Activated T-cell treated with anti-CD3 and anti-CD28 coated beads, Interleukin-2, amount 50 U/mL, for 72 hours (primary cell): ENCODE results near the gene CXorf58. TPM values are rescaled to one million over a fixed set of nuclear protein-coding genes. Genes with fewer than 3 reads are reported as not detected.
"Not testable (repeated sequence)": the region's sequence is repeated elsewhere in the genome, so short reads cannot be mapped to it uniquely, and the experiment has no call there.

Experiments used
- ATAC-seq, 2 donors: fragments of 150-1000 bp; cut with Tn5 transposase; replicated peaks in 1 of 2; 2 replicates each; pipeline ENCODE4 v1.10.0; 2021; ENCODE audit warnings: moderate library complexity in 2 of 2, mild to moderate bottlenecking in 1 of 2
- DNase-seq, 2 donors: peaks; one replicate each; pipeline ENCODE4 v3.0.0; 2021 to 2022; ENCODE audit warnings: mixed read lengths in 1 of 2
- H3K27ac Mint-ChIP-seq: one replicate; pipeline ENCODE4 v1.8.0; 2022; ENCODE audit warnings: mild to moderate bottlenecking, moderate library complexity, mixed read lengths
- H3K27me3 Mint-ChIP-seq: one replicate; pipeline ENCODE4 v1.8.0; 2022; ENCODE audit warnings: low read depth, mixed read lengths
- H3K36me3 Mint-ChIP-seq, 2 donors: one replicate each; pipeline ENCODE4 v1.8.0; 2022; ENCODE audit warnings: mixed read lengths in 2 of 2, mild to moderate bottlenecking in 1 of 2; ENCODE audit not compliant: insufficient read depth in 2 of 2
- H3K4me1 Mint-ChIP-seq: one replicate; pipeline ENCODE4 v1.8.0; 2022; ENCODE audit warnings: low read depth, mixed read lengths
- H3K4me3 Mint-ChIP-seq, 2 donors: one replicate each; pipeline ENCODE4 v1.8.0; 2022; ENCODE audit warnings: mild to moderate bottlenecking in 2 of 2, mixed read lengths in 2 of 2, moderate library complexity in 2 of 2
- H3K9me3 Mint-ChIP-seq, 2 donors: one replicate each; pipeline ENCODE4 v1.8.0; 2022; ENCODE audit warnings: mixed read lengths in 2 of 2
- total RNA-seq, 2 donors: library from RNA; stranded (reverse); gene quantifications; one replicate each; pipeline ENCODE4 v1.2.3, GENCODE V29; 2022

The CXorf58 gene
- total RNA-seq = not detected

GRCh38 chrX:23907498-23908218 lies at the start of gene CXorf58, which contains the start of gene APOO:
Gene CXorf58, plus strand, starts transcription at chrX:23908006. Its CDS starts 2,297 bp downstream, at chrX:23910303.
Gene APOO, minus strand, starts transcription at chrX:23907938. Its CDS starts 236 bp downstream, at chrX:23907702.
- Mint-ChIP-seq H3K4me3 (peak within 1 kb of the TSS; percentile 80), H3K9me3 (no peaks in the 10 kb centered on the region), H3K27ac (peak within 1 kb of the TSS; percentile 88), H3K27me3 (peaks cover 6% of the 10 kb centered on the region), H3K4me1 (peaks cover 12% of the 10 kb centered on the region), H3K36me3 (no peaks in the 10 kb centered on the region)
- ATAC-seq (peak; percentile 93), DNase-seq (peak; percentile 91 to 93)

- not testable (repeated sequence) for H3K4me1 Mint-ChIP-seq, H3K36me3 Mint-ChIP-seq, H3K27me3 Mint-ChIP-seq, H3K9me3 Mint-ChIP-seq, H3K27ac Mint-ChIP-seq, H3K4me3 Mint-ChIP-seq, DNase-seq, ATAC-seq
Measured at GRCh38 chrX:23859238-23859637, 48.6 kb upstream of the CXorf58 start.

GRCh38 chrX:23861215-23861896 lies 46.5 kb upstream of the CXorf58 start:
- Mint-ChIP-seq H3K27me3 (no peaks in the 10 kb centered on the region), H3K4me1 (no peaks in the 10 kb centered on the region), H3K27ac (no peak overlapping the region), H3K4me3 (no peak overlapping the region), H3K36me3 (peaks cover 0 to 2% of the 10 kb centered on the region in 2 donors), H3K9me3 (no peaks in the 10 kb centered on the region)
- DNase-seq = no peak
- no peak for ATAC-seq

GRCh38 chrX:23861952-23862351 lies 45.9 kb upstream of the CXorf58 start:
- peak overlapping the region; percentile 35 for H3K27ac Mint-ChIP-seq
- not testable (repeated sequence) for ATAC-seq, H3K9me3 Mint-ChIP-seq, H3K4me1 Mint-ChIP-seq, H3K27me3 Mint-ChIP-seq, DNase-seq, H3K4me3 Mint-ChIP-seq, H3K36me3 Mint-ChIP-seq

GRCh38 chrX:23864742-23865326 lies 43.0 kb upstream of the CXorf58 start:
- H3K27ac Mint-ChIP-seq = no peak overlapping the region
- no peaks in the 10 kb centered on the region for H3K4me1 Mint-ChIP-seq
- H3K36me3 Mint-ChIP-seq = peaks cover 0 to 2% of the 10 kb centered on the region in 2 donors

GRCh38 chrX:23870041-23870440 lies 37.8 kb upstream of the CXorf58 start:
- H3K27ac Mint-ChIP-seq = no peak overlapping the region
- peaks cover 6% of the 10 kb centered on the region for H3K27me3 Mint-ChIP-seq
- no peaks in the 10 kb centered on the region for H3K4me1 Mint-ChIP-seq
- ATAC-seq = no peak
- no peak for DNase-seq
- H3K36me3 Mint-ChIP-seq = peaks cover 0 to 2% of the 10 kb centered on the region in 2 donors
- no peaks in the 10 kb centered on the region for H3K9me3 Mint-ChIP-seq
- H3K4me3 Mint-ChIP-seq = no peak overlapping the region

More at GRCh38 chrX:23864742-23865326, 43.0 kb upstream of the CXorf58 start:
- ATAC-seq = no peak
- Mint-ChIP-seq H3K9me3 (no peaks in the 10 kb centered on the region), H3K27me3 (no peaks in the 10 kb centered on the region), H3K4me3 (no peak overlapping the region)
- DNase-seq = no peak

- no peak overlapping the region for H3K4me3 Mint-ChIP-seq
- no peak for DNase-seq
- no peaks in the 10 kb centered on the region for H3K4me1 Mint-ChIP-seq
- no peak for ATAC-seq
- peaks cover 0 to 2% of the 10 kb centered on the region in 2 donors for H3K36me3 Mint-ChIP-seq
- H3K27ac Mint-ChIP-seq = no peak overlapping the region
- H3K27me3 Mint-ChIP-seq = peaks cover 6% of the 10 kb centered on the region
- no peaks in the 10 kb centered on the region for H3K9me3 Mint-ChIP-seq
Measured at GRCh38 chrX:23871905-23872546, 35.8 kb upstream of the CXorf58 start.

GRCh38 chrX:23879380-23880090 lies 28.3 kb upstream of the CXorf58 start:
- Mint-ChIP-seq H3K4me3 (no peak overlapping the region), H3K9me3 (no peaks in the 10 kb centered on the region), H3K36me3 (no peaks in the 10 kb centered on the region), H3K27ac (no peak overlapping the region), H3K4me1 (peaks cover 11% of the 10 kb centered on the region), H3K27me3 (peaks cover 6% of the 10 kb centered on the region)
- DNase-seq = no peak
- ATAC-seq = no peak

GRCh38 chrX:23883737-23884354 lies 24.0 kb upstream of the CXorf58 start:
- Mint-ChIP-seq H3K9me3 (no peaks in the 10 kb centered on the region), H3K27me3 (peaks cover 10% of the 10 kb centered on the region), H3K4me3 (peak overlapping the region in 1 of 2 donors; percentile 81), H3K27ac (peak overlapping the region; percentile 52), H3K36me3 (no peaks in the 10 kb centered on the region), H3K4me1 (peaks cover 15% of the 10 kb centered on the region)
- ATAC-seq (peak; percentile 75 to 78), DNase-seq (no peak)

GRCh38 chrX:23884427-23885024 lies 23.3 kb upstream of the CXorf58 start:
- no peaks in the 10 kb centered on the region for H3K36me3 Mint-ChIP-seq
- no peak for ATAC-seq
- H3K4me1 Mint-ChIP-seq = peaks cover 15% of the 10 kb centered on the region
- no peak for DNase-seq
- no peak overlapping the region for H3K4me3 Mint-ChIP-seq
- no peak overlapping the region for H3K27ac Mint-ChIP-seq
- H3K9me3 Mint-ChIP-seq = no peaks in the 10 kb centered on the region
- peaks cover 10% of the 10 kb centered on the region for H3K27me3 Mint-ChIP-seq

- peaks cover 11% of the 10 kb centered on the region for H3K27me3 Mint-ChIP-seq
- peaks cover 16% of the 10 kb centered on the region for H3K4me1 Mint-ChIP-seq
- H3K27ac Mint-ChIP-seq = no peak overlapping the region
- DNase-seq (no peak), ATAC-seq (no peak)
- no peaks in the 10 kb centered on the region for H3K9me3 Mint-ChIP-seq
- peaks cover 0 to 1% of the 10 kb centered on the region in 2 donors for H3K36me3 Mint-ChIP-seq
- H3K4me3 Mint-ChIP-seq = no peak overlapping the region
Measured at GRCh38 chrX:23885803-23886202, 22.0 kb upstream of the CXorf58 start.

GRCh38 chrX:23887451-23887850 lies 20.4 kb upstream of the CXorf58 start:
- no peak overlapping the region for H3K4me3 Mint-ChIP-seq
- no peaks in the 10 kb centered on the region for H3K9me3 Mint-ChIP-seq
- peaks cover 17% of the 10 kb centered on the region for H3K27me3 Mint-ChIP-seq
- DNase-seq (no peak), ATAC-seq (no peak)
- peaks cover 23% of the 10 kb centered on the region for H3K4me1 Mint-ChIP-seq
- no peak overlapping the region for H3K27ac Mint-ChIP-seq
- H3K36me3 Mint-ChIP-seq = peaks cover 0 to 1% of the 10 kb centered on the region in 2 donors
